Suprapubic skin (tissue), 3 donors: Measurements from ENCODE around the gene ZNF526.

ENCODE experiments used
- CTCF ChIP-seq, 2 donors: fragments of 200-600 bp in 1 of 2; fragments of 450-650 bp in 1 of 2; sonication (generic) in 1 of 2; IDR thresholded peaks; one replicate each; pipeline ENCODE4 v1.5.1; 2016 to 2019; ENCODE audit warnings: antibody characterized with exemption in 2 of 2, mild to moderate bottlenecking in 1 of 2, moderate library complexity in 1 of 2
- POLR2A ChIP-seq, 2 donors: fragments of 450-650 bp; IDR thresholded peaks; one replicate each; pipeline ENCODE4 v1.6.1; 2017; ENCODE audit warnings: antibody characterized with exemption in 2 of 2, mild to moderate bottlenecking in 2 of 2, moderate library complexity in 2 of 2

GRCh38 chr19:42241279-42241678, 21.2 kb downstream of the ZNF526 start:
- TF ChIP-seq CTCF (IDR thresholded peaks at IDR 0.05): no peak
- TF ChIP-seq POLR2A (IDR thresholded peaks at IDR 0.05): no peak
